ENCODE data around the gene RFPL2.
"Not testable (repeated sequence)": the region's sequence is repeated elsewhere in the genome, so short reads cannot be mapped to it uniquely, and the experiment has no call there.

Gene RFPL2

GRCh38 chr22:32204040-32204855 is 625 bp downstream of the RFPL2 start:
- FAIRE-seq (no peak), DNase-seq (ENCODE audit: insufficient read length) (no peak)
- TF ChIP-seq POLR2A (IDR thresholded peaks at IDR 0.05; ENCODE audit: low read depth, low read length) (no peak), POLR2AphosphoS5 (IDR thresholded peaks at IDR 0.05; ENCODE audit: low read depth, low read length) (no peak), TAF1 (IDR thresholded peaks at IDR 0.05; ENCODE audit: borderline replicate concordance, low read depth, low read length) (no peak)

GRCh38 chr22:32203181-32204039 is 1.5 kb downstream of the RFPL2 start:
- TF ChIP-seq TAF1 (IDR thresholded peaks at IDR 0.05; ENCODE audit: borderline replicate concordance, low read depth, low read length) (no peak), POLR2A (IDR thresholded peaks at IDR 0.05; ENCODE audit: low read depth, low read length) (no peak), POLR2AphosphoS5 (IDR thresholded peaks at IDR 0.05; ENCODE audit: low read depth, low read length) (no peak)
- DNase-seq (ENCODE audit: insufficient read length) (no peak), FAIRE-seq (no peak)

GRCh38 chr22:32202539-32203180 is 2.2 kb downstream of the RFPL2 start:
- no peak for FAIRE-seq
- DNase-seq (ENCODE audit: insufficient read length): no peak
- TF ChIP-seq POLR2AphosphoS5 (IDR thresholded peaks at IDR 0.05; ENCODE audit: low read depth, low read length) (no peak), TAF1 (IDR thresholded peaks at IDR 0.05; ENCODE audit: borderline replicate concordance, low read depth, low read length) (no peak), POLR2A (IDR thresholded peaks at IDR 0.05; ENCODE audit: low read depth, low read length) (no peak)

DNA sequence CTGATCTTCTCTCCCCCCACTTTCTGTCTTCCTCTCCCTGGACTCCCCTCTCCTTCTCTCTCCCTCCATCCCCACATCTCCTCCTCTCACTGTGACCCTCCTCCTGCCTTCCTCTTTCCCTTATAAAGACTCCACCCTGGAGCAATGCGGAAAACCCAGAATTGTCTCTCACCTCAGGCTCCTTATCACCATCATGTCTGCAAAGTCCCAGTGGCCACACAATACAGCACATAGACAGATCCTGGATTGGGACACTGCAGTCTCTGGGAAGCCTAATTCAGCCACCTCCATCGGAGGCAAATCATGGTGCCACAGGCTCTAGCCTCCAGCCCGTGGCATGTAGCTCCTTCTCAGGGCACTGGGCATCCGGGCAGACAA is 2.7 kb downstream of the RFPL2 start:
- TF ChIP-seq TAF1 (IDR thresholded peaks at IDR 0.05; ENCODE audit: borderline replicate concordance, low read depth, low read length) (no peak), POLR2A (IDR thresholded peaks at IDR 0.05; ENCODE audit: low read depth, low read length) (no peak), POLR2AphosphoS5 (IDR thresholded peaks at IDR 0.05; ENCODE audit: low read depth, low read length) (no peak)
- DNase-seq (ENCODE audit: insufficient read length) (no peak), FAIRE-seq (no peak)

GRCh38 chr22:32200752-32201151 is 4.1 kb downstream of the RFPL2 start:
- no peak for FAIRE-seq
- TF ChIP-seq POLR2A (IDR thresholded peaks at IDR 0.05; ENCODE audit: low read depth, low read length) (no peak), POLR2AphosphoS5 (IDR thresholded peaks at IDR 0.05; ENCODE audit: low read depth, low read length) (no peak), TAF1 (IDR thresholded peaks at IDR 0.05; ENCODE audit: borderline replicate concordance, low read depth, low read length) (no peak)
- no peak for DNase-seq (ENCODE audit: insufficient read length)

GRCh38 chr22:32199961-32200360 is 4.9 kb downstream of the RFPL2 start:
- DNase-seq (ENCODE audit: insufficient read length): no peak
- FAIRE-seq: no peak
- TF ChIP-seq TAF1 (IDR thresholded peaks at IDR 0.05; ENCODE audit: borderline replicate concordance, low read depth, low read length) (no peak), POLR2AphosphoS5 (IDR thresholded peaks at IDR 0.05; ENCODE audit: low read depth, low read length) (no peak), POLR2A (IDR thresholded peaks at IDR 0.05; ENCODE audit: low read depth, low read length) (no peak)

- DNase-seq (ENCODE audit: insufficient read length): no peak
- TF ChIP-seq POLR2AphosphoS5 (IDR thresholded peaks at IDR 0.05; ENCODE audit: low read depth, low read length) (no peak), POLR2A (IDR thresholded peaks at IDR 0.05; ENCODE audit: low read depth, low read length) (no peak), TAF1 (IDR thresholded peaks at IDR 0.05; ENCODE audit: borderline replicate concordance, low read depth, low read length) (no peak)
- FAIRE-seq: no peak
Measured at GRCh38 chr22:32199341-32199740, 5.5 kb downstream of the RFPL2 start.

GRCh38 chr22:32197553-32198226 is 7.2 kb downstream of the RFPL2 start:
- FAIRE-seq; DNase-seq (ENCODE audit: insufficient read length): not testable (repeated sequence)

DNA sequence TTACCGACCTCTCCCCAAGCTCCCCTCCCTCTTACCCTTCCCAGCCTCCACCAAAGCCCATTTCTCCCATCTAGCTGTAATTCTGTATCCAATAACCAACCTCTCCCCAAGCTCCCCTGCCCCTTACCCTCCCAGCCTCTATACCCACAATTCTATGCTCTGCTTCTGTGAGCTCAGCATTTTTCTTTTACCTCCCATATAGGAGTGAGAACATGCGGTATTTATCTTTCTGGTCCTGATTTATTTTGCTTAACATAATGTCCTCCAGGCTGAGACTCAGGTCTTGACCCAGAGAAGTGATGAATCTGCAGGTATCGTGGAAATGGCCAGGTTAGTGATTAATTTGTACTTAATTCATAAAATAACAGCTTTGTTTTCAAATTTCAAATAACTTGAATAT is 9.0 kb downstream of the RFPL2 start:
- FAIRE-seq; DNase-seq (ENCODE audit: insufficient read length): not testable (repeated sequence)

DNA sequence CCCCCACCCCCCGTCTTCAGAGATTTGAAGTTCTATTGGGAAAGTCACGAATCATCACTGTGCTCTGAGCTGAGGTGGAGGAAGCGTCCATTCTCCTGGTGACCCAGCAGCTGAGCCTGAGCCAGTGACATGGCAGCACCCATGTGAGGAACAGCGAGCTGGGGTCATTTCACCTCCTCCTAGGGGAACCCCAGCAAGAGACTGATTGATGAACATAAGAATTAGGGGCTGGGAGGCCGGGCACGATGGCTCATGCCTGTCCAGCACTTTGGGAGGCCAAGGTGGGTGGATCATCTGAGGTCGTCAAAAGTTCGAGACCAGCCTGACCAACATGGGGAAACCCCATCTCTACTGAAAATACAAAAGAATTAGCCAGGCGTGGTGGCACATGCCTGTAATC is 11.5 kb downstream of the RFPL2 start:
- DNase-seq (ENCODE audit: insufficient read length); FAIRE-seq: not testable (repeated sequence)

DNA sequence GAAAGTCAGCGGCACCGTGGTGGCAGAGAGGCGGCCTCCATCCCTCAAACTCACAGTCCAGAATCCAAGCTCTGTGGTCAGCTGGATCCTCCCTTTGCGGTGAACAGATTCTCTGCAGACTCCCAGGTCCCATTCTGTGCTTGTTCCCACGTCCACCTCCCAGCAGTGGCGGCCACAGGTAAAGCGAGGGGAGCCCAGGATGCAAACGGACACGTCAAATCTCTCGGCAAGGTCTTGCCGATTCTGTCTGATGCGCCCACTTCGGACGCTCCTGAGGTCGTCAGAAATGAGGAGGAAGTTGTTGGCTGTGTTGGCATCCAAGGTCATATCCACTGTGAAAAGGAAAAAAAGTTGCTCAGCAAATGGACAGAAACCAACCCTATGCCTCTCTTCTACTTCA is 13.9 kb downstream of the RFPL2 start:
- DNase-seq (ENCODE audit: insufficient read length); FAIRE-seq: not testable (repeated sequence)

DNA sequence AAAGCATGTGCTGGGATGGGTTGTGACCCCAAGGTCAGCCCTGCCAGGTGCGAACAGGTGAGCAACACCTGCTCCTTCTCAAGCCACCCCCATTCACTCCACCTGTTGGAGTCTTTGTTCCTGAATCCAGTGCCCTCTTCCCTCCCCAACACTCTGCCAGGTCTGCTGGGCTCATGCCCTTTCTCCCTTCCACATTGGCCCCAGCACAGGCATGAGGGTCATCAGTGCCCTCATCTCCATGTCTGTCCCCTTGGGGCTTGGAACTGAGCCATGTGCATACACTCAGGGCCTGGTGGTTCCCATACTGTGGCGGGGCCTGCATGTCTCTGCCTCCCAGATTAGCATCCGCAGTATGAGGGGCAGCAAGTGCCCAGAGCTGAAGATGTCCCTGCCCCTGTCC is 19.1 kb downstream of the RFPL2 start:
- TF ChIP-seq POLR2AphosphoS5 (IDR thresholded peaks at IDR 0.05; ENCODE audit: low read depth, low read length) (no peak), POLR2A (IDR thresholded peaks at IDR 0.05; ENCODE audit: low read depth, low read length) (no peak), TAF1 (IDR thresholded peaks at IDR 0.05; ENCODE audit: borderline replicate concordance, low read depth, low read length) (no peak)
- DNase-seq (ENCODE audit: insufficient read length): no peak
- FAIRE-seq: no peak

Data from GM12892 (cell line).